Measurements from ENCODE around the gene CHIT1. TPM values are rescaled to one million over a fixed set of nuclear protein-coding genes. Genes with fewer than 3 reads are reported as not detected.
A peak's percentile ranks its signal among the peaks of the same experiment; 100 is the strongest.

The CHIT1 gene
- total and polyA plus RNA-seq, 2 of the 13 experiments (the other 11 are each of a cell fraction or from before 2014, with no cell fraction given), result not detected

DNA sequence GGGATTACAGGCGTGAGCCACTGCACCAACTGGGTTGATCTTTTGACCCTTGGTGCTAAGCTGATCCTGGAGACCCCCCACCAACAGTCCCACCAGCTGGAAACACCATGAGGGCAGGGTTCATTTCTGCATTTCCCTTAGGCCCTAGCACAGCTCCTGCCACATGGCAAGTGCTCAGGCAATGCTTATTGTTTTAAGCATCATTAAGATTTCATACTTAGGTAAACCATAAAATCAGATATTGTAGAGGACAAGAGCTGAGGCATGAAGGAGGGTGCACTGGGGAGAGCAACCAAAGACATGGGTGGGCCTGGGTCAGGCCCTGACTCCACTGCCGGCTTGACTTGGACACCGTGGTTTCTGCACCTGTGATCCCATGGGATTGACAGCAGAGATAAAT, 17.7 kb downstream of the CHIT1 start (continued):
- TF ChIP-seq CCAR2 (optimal IDR thresholded peaks at IDR 0.05; ENCODE audit: low read depth, low read length), result no peak
- TF ChIP-seq, protein P1, sequence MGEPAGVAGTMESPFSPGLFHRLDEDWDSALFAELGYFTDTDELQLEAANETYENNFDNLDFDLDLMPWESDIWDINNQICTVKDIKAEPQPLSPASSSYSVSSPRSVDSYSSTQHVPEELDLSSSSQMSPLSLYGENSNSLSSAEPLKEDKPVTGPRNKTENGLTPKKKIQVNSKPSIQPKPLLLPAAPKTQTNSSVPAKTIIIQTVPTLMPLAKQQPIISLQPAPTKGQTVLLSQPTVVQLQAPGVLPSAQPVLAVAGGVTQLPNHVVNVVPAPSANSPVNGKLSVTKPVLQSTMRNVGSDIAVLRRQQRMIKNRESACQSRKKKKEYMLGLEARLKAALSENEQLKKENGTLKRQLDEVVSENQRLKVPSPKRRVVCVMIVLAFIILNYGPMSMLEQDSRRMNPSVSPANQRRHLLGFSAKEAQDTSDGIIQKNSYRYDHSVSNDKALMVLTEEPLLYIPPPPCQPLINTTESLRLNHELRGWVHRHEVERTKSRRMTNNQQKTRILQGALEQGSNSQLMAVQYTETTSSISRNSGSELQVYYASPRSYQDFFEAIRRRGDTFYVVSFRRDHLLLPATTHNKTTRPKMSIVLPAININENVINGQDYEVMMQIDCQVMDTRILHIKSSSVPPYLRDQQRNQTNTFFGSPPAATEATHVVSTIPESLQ (CRISPR knock-in tag; conservative IDR thresholded peaks at IDR 0.05), result no peak
- no peak for TF ChIP-seq SNRNP70 (IDR thresholded peaks at IDR 0.05; ENCODE audit: low read depth, low read length)
- no peak for TF ChIP-seq NFYC (CRISPR knock-in tag; IDR thresholded peaks at IDR 0.05)
- no peak for TF ChIP-seq PPARG (CRISPR knock-in tag; conservative IDR thresholded peaks at IDR 0.05)
- no peak for TF ChIP-seq POLR2AphosphoS5 (IDR thresholded peaks at IDR 0.05; ENCODE audit: low read depth, low read length)
- TF ChIP-seq SCMH1 (CRISPR knock-in tag; IDR thresholded peaks at IDR 0.05; ENCODE audit: borderline replicate concordance), result no peak

DNA sequence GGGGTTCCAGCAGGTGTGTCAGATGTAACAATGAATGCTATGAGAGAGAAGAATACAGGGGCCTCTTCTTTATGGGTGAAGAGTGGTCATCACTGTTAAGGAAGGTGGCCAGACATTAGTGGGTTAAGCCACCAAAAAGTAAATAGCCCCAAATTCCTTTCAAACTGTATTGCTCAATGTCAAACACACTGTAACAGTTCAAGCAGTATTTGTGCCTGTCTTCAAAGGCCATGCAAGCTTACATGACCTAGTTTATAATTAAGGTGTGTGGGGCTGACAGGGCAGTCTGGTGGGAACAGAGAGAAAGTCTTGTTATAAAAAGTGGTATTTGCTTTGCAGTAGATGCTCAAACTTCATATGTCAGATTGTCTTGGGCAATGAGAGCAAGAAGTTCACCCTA, 18.5 kb downstream of the CHIT1 start:
- intact Hi-C loops (cut with micrococcal nuclease; ENCODE audit: unreplicated experiment), result no loop called here
- no peaks in the 10 kb centered on the region for H3K9me3 ChIP-seq (ENCODE audit: low read length)
- H3K27ac ChIP-seq (ENCODE audit: extremely low read length, insufficient read depth, low read length), result no peak overlapping the region
- no peaks in the 10 kb centered on the region for H3K79me2 ChIP-seq (ENCODE audit: insufficient read depth, low read length)
- peaks cover 16% of the 10 kb centered on the region for H3K4me1 ChIP-seq (ENCODE audit: insufficient read depth, low read length)
- peak; percentile 77 for DNase-seq (ENCODE audit: low spot score)
- no peaks in the 10 kb centered on the region; the same call in 1 of the 2 replicates for H4K20me1 ChIP-seq (ENCODE audit: insufficient read depth, low read length)
- POLR2A ChIA-PET, result no interaction called here
- no peak overlapping the region; the same call in 1 of the 2 replicates for H3K4me2 ChIP-seq (ENCODE audit: low read depth, low read length)
- FAIRE-seq, result peak; percentile 68
- in situ Hi-C loops (cut with HindIII; ENCODE audit: extremely low pct_ligation_motif_present, low pct_unique_long_range_greater_than_20kb), result no loop called here
- H3K4me3 ChIP-seq (replicated peaks in 1 of 3; ENCODE audit: insufficient read depth in 1 of 3, low read depth in 2 of 3, low read length in 3 of 3), result no peak overlapping the region
- H3K27me3 ChIP-seq (ENCODE audit: control insufficient read depth in 1 of 2, insufficient read depth in 2 of 2, low read length in 2 of 2), result peaks cover 0 to 11% of the 10 kb centered on the region in 2 experiments; a peak in 1 of 5 replicates
- peak; percentile 77 for ATAC-seq
- no peaks in the 10 kb centered on the region for H3K36me3 ChIP-seq (replicated peaks in 1 of 2; ENCODE audit: control insufficient read depth in 1 of 2, insufficient read depth in 2 of 2, low read length in 2 of 2)
- no TSS peak for BruUV-seq (replicated peaks)
- H2AFZ ChIP-seq (ENCODE audit: low read length), result no peak overlapping the region
- CTCF ChIA-PET (ENCODE audit: low intra/inter-chr PET ratio, low total read pairs), result no interaction called here
- H3K9ac ChIP-seq (ENCODE audit: insufficient read depth, low read depth, low read length), result no peak overlapping the region
- TF ChIP-seq NFYC (CRISPR knock-in tag; IDR thresholded peaks at IDR 0.05) (no peak), FOSL1 (CRISPR knock-in tag; IDR thresholded peaks at IDR 0.05; ENCODE audit: borderline replicate concordance) (no peak), NKX3-1 (CRISPR knock-in tag; IDR thresholded peaks at IDR 0.05) (no peak), ZNF792 (CRISPR knock-in tag; IDR thresholded peaks at IDR 0.05) (no peak), CREM (IDR thresholded peaks at IDR 0.05) (peak; percentile 40; the same call in 1 of the 2 replicates), CREM (CRISPR knock-in tag; IDR thresholded peaks at IDR 0.05) (no peak), KMT2B (CRISPR knock-in tag; IDR thresholded peaks at IDR 0.05) (no peak), ARNT (IDR thresholded peaks at IDR 0.05) (no peak), ZNF292 (CRISPR knock-in tag; IDR thresholded peaks at IDR 0.05; ENCODE audit: borderline replicate concordance, low read depth) (no peak), ZNF44 (CRISPR knock-in tag; IDR thresholded peaks at IDR 0.05) (no peak), ZNF777 (CRISPR knock-in tag; IDR thresholded peaks at IDR 0.05) (no peak), MAFK (conservative IDR thresholded peaks at IDR 0.05 in 1 of 2, IDR thresholded peaks at IDR 0.05 in 1 of 2; ENCODE audit: low read length in 2 of 2) (no peak), TBL1XR1 (IDR thresholded peaks at IDR 0.05; ENCODE audit: borderline replicate concordance, low read length, partially characterized antibody) (no peak), ZNF629 (CRISPR knock-in tag; conservative IDR thresholded peaks at IDR 0.05) (no peak)
- TF ChIP-seq, protein P2, sequence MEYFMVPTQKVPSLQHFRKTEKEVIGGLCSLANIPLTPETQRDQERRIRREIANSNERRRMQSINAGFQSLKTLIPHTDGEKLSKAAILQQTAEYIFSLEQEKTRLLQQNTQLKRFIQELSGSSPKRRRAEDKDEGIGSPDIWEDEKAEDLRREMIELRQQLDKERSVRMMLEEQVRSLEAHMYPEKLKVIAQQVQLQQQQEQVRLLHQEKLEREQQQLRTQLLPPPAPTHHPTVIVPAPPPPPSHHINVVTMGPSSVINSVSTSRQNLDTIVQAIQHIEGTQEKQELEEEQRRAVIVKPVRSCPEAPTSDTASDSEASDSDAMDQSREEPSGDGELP (IDR thresholded peaks at IDR 0.05; ENCODE audit: borderline replicate concordance, low read depth), result no peak

Measured in HepG2 (cell line).